HL-60 (cell line): Measurements from ENCODE around the gene PHLPP1.

Source experiments
- CTCF ChIP-seq: IDR thresholded peaks from one replicate; pipeline ENCODE4 v1.5.1; 2011; ENCODE audit warnings: low read length, control low read depth, inconsistent platforms; ENCODE audit not compliant: insufficient read depth
- SPI1 ChIP-seq: IDR thresholded peaks from 2 replicates; pipeline ENCODE4 v1.6.1; 2012; ENCODE audit warnings: low read depth, mild to moderate bottlenecking, borderline replicate concordance

- TF ChIP-seq CTCF = no peak
- TF ChIP-seq SPI1 = no peak
These were observed 213.0 kb downstream of the PHLPP1 start for GRCh38 chr18:62928326-62928725.
